Measurements from ENCODE around the gene CPA5. TPM values are rescaled to one million over a fixed set of nuclear protein-coding genes. Genes with fewer than 3 reads are reported as not detected.

The CPA5 gene
- total RNA-seq, 1 donor from 2014 or later: not detected

GRCh38 chr7:130324306-130324943, 20.2 kb upstream of the CPA5 start:
- Histone ChIP-seq H3K27me3 (ENCODE audit: control insufficient read depth, insufficient read depth, low read length) (no peaks in the 10 kb centered on the region), H3K36me3 (ENCODE audit: control insufficient read depth, insufficient read depth, low read length) (no peaks in the 10 kb centered on the region), H3K4me3 (ENCODE audit: low read depth, low read length) (no peak overlapping the region)
- no peak for DNase-seq (ENCODE audit: low read depth)
- TF ChIP-seq CTCF (IDR thresholded peaks at IDR 0.05; ENCODE audit: insufficient read depth, low read length, poor library complexity, severe bottlenecking): no peak

- DNase-seq (ENCODE audit: low read depth): no peak
- no peak for TF ChIP-seq CTCF (IDR thresholded peaks at IDR 0.05; ENCODE audit: insufficient read depth, low read length, poor library complexity, severe bottlenecking)
- H3K27me3 ChIP-seq (ENCODE audit: control insufficient read depth, insufficient read depth, low read length): no peaks in the 10 kb centered on the region
- no peak overlapping the region for H3K4me3 ChIP-seq (ENCODE audit: low read depth, low read length)
- no peaks in the 10 kb centered on the region for H3K36me3 ChIP-seq (ENCODE audit: control insufficient read depth, insufficient read depth, low read length)
Measured at GRCh38 chr7:130329681-130330080, 14.9 kb upstream of the CPA5 start.

GRCh38 chr7:130332259-130333053, 12.2 kb upstream of the CPA5 start:
- Histone ChIP-seq H3K4me3 (ENCODE audit: low read depth, low read length) (no peak overlapping the region), H3K27me3 (ENCODE audit: control insufficient read depth, insufficient read depth, low read length) (no peaks in the 10 kb centered on the region), H3K36me3 (ENCODE audit: control insufficient read depth, insufficient read depth, low read length) (no peaks in the 10 kb centered on the region)
- no peak for TF ChIP-seq CTCF (IDR thresholded peaks at IDR 0.05; ENCODE audit: insufficient read depth, low read length, poor library complexity, severe bottlenecking)
- no peak for DNase-seq (ENCODE audit: low read depth)

GRCh38 chr7:130333832-130334231, 10.8 kb upstream of the CPA5 start:
- Histone ChIP-seq H3K27me3 (ENCODE audit: control insufficient read depth, insufficient read depth, low read length) (no peaks in the 10 kb centered on the region), H3K36me3 (ENCODE audit: control insufficient read depth, insufficient read depth, low read length) (no peaks in the 10 kb centered on the region), H3K4me3 (ENCODE audit: low read depth, low read length) (no peak overlapping the region)
- no peak for DNase-seq (ENCODE audit: low read depth)
- no peak for TF ChIP-seq CTCF (IDR thresholded peaks at IDR 0.05; ENCODE audit: insufficient read depth, low read length, poor library complexity, severe bottlenecking)

GRCh38 chr7:130334274-130334673, 10.3 kb upstream of the CPA5 start:
- H3K36me3 ChIP-seq (ENCODE audit: control insufficient read depth, insufficient read depth, low read length): no peaks in the 10 kb centered on the region
- no peaks in the 10 kb centered on the region for H3K27me3 ChIP-seq (ENCODE audit: control insufficient read depth, insufficient read depth, low read length)
- no peak overlapping the region for H3K4me3 ChIP-seq (ENCODE audit: low read depth, low read length)
- DNase-seq (ENCODE audit: low read depth): no peak
- TF ChIP-seq CTCF (IDR thresholded peaks at IDR 0.05; ENCODE audit: insufficient read depth, low read length, poor library complexity, severe bottlenecking): no peak

Data from kidney epithelial cell (primary cell).